H9 (cell line): Measurements from ENCODE around the gene MDFI. TPM values are rescaled to one million over a fixed set of nuclear protein-coding genes. Genes with fewer than 3 reads are reported as not detected.

Experiments
- DNase-seq: peaks from one replicate; pipeline ENCODE4 v3.0.0-alpha.2; 2017
- H2AFZ ChIP-seq: one replicate; pipeline ENCODE4 v1.6.1; 2013; ENCODE audit warnings: mild to moderate bottlenecking, low read length, control low read depth, moderate library complexity
- H2AK5ac ChIP-seq: 2 replicates; pipeline ENCODE4 v1.6.1; 2013; ENCODE audit warnings: low read length, control low read depth, mixed read lengths; ENCODE audit not compliant: insufficient read length
- H2BK120ac ChIP-seq: one replicate; pipeline ENCODE4 v1.6.1; 2013; ENCODE audit warnings: low read depth, mild to moderate bottlenecking, low read length, control low read depth, inconsistent platforms; ENCODE audit not compliant: poor library complexity, severe bottlenecking
- H2BK12ac ChIP-seq: 2 replicates; pipeline ENCODE4 v1.6.1; 2013; ENCODE audit warnings: low read length, control low read depth, mixed read lengths, low read depth; ENCODE audit not compliant: insufficient read length
- H2BK15ac ChIP-seq: 2 replicates; pipeline ENCODE4 v1.6.1; 2013; ENCODE audit warnings: low read depth, low read length, control low read depth
- H2BK20ac ChIP-seq: one replicate; pipeline ENCODE4 v1.6.1; 2013; ENCODE audit warnings: low read depth, mild to moderate bottlenecking, low read length, control low read depth, inconsistent platforms; ENCODE audit not compliant: poor library complexity, severe bottlenecking
- H2BK5ac ChIP-seq: 2 replicates; pipeline ENCODE4 v1.6.1; 2013; ENCODE audit warnings: low read length, control low read depth, mixed read lengths; ENCODE audit not compliant: insufficient read length
- H3K14ac ChIP-seq: 2 replicates; pipeline ENCODE4 v1.6.1; 2013; ENCODE audit warnings: low read length, control low read depth; ENCODE audit not compliant: insufficient read depth
- H3K18ac ChIP-seq: 2 replicates; pipeline ENCODE4 v1.6.1; 2013; ENCODE audit warnings: low read depth, mild to moderate bottlenecking, mixed read lengths, low read length, control low read depth; ENCODE audit not compliant: insufficient read length
- H3K23ac ChIP-seq: 2 replicates; pipeline ENCODE4 v1.6.1; 2013; ENCODE audit warnings: low read length, control low read depth, mixed read lengths, low read depth; ENCODE audit not compliant: insufficient read length
- H3K23me2 ChIP-seq: 2 replicates; pipeline ENCODE4 v1.6.1; 2013; ENCODE audit warnings: low read depth, mild to moderate bottlenecking, mixed read lengths, low read length, control low read depth; ENCODE audit not compliant: insufficient read length, poor library complexity, severe bottlenecking
- H3K27ac ChIP-seq: 2 replicates; pipeline ENCODE4 v1.5.1; 2013; ENCODE audit warnings: low read length, control low read depth, mixed read lengths, low read depth; ENCODE audit not compliant: insufficient read length
- H3K27me3 ChIP-seq: 2 replicates; pipeline ENCODE4 v1.6.1; 2013; ENCODE audit warnings: low read length, control low read depth, inconsistent platforms; ENCODE audit not compliant: insufficient read depth
- H3K4ac ChIP-seq: 2 replicates; pipeline ENCODE4 v1.6.1; 2013; ENCODE audit warnings: low read depth, mild to moderate bottlenecking, control low read depth, inconsistent platforms, low read length, moderate library complexity
- H3K4me1 ChIP-seq: 2 replicates; pipeline ENCODE4 v1.6.1; 2013; ENCODE audit warnings: low read length, control low read depth, inconsistent platforms; ENCODE audit not compliant: insufficient read depth
- H3K4me2 ChIP-seq: 2 replicates; pipeline ENCODE4 v1.6.1; 2013; ENCODE audit warnings: low read length, control low read depth, mixed read lengths; ENCODE audit not compliant: insufficient read length, insufficient read depth
- H3K56ac ChIP-seq: 2 replicates; pipeline ENCODE4 v1.6.1; 2013; ENCODE audit warnings: low read depth, mild to moderate bottlenecking, mixed read lengths, low read length, control low read depth; ENCODE audit not compliant: insufficient read length
- H3K79me1 ChIP-seq: 2 replicates; pipeline ENCODE4 v1.6.1; 2013; ENCODE audit warnings: low read depth, mild to moderate bottlenecking, moderate library complexity, low read length, control low read depth, inconsistent platforms; ENCODE audit not compliant: insufficient read depth, poor library complexity, severe bottlenecking
- H3K79me2 ChIP-seq: 2 replicates; pipeline ENCODE4 v1.6.1; 2013; ENCODE audit warnings: low read length, control low read depth, inconsistent platforms; ENCODE audit not compliant: insufficient read depth
- H3K9ac ChIP-seq: 2 replicates; pipeline ENCODE4 v1.6.1; 2013; ENCODE audit warnings: low read length, control low read depth, mixed read lengths; ENCODE audit not compliant: insufficient read length; ENCODE audit errors: extremely low read depth
- H3K9me3 ChIP-seq: one replicate; pipeline ENCODE4 v1.6.1; 2013; ENCODE audit warnings: low read depth, low read length, inconsistent platforms; ENCODE audit not compliant: control insufficient read depth
- H3T11ph ChIP-seq: one replicate; pipeline ENCODE4 v1.6.1; 2013; ENCODE audit warnings: mild to moderate bottlenecking, low read length, control low read depth, inconsistent platforms
- H4K20me1 ChIP-seq: one replicate; pipeline ENCODE4 v1.6.1; 2013; ENCODE audit not compliant: control insufficient read depth, insufficient read length, insufficient read depth
- H4K5ac ChIP-seq: 2 replicates; pipeline ENCODE4 v1.6.1; 2013; ENCODE audit warnings: low read depth, mild to moderate bottlenecking, mixed read lengths, low read length, control low read depth; ENCODE audit not compliant: insufficient read length
- H4K8ac ChIP-seq: replicated peaks from 2 replicates; pipeline ENCODE4 v1.6.1; 2013; ENCODE audit warnings: low read length, control low read depth, mixed read lengths, low read depth; ENCODE audit not compliant: insufficient read length
- H4K91ac ChIP-seq: 2 replicates; pipeline ENCODE4 v1.6.1; 2013; ENCODE audit warnings: low read depth, mild to moderate bottlenecking, moderate library complexity, mixed read lengths, low read length, control low read depth; ENCODE audit not compliant: insufficient read length
- H3K27ac Mint-ChIP-seq, 3 experiments: 2 replicates in 2 of 3; 3 replicates in 1 of 3; pipeline ENCODE4 v1.8.0; 2020 to 2021; ENCODE audit warnings: mixed read lengths in 3 of 3, mild to moderate bottlenecking in 1 of 3, moderate library complexity in 1 of 3
- H3K27me3 Mint-ChIP-seq: 2 replicates; pipeline ENCODE4 v1.8.0; 2021; ENCODE audit warnings: low read depth, mild to moderate bottlenecking, moderate library complexity, mixed read lengths
- H3K36me3 Mint-ChIP-seq, 3 experiments: 2 replicates in 2 of 3; 3 replicates in 1 of 3; pipeline ENCODE4 v1.8.0; 2020 to 2021; ENCODE audit warnings: low read depth in 3 of 3, mixed read lengths in 3 of 3; ENCODE audit not compliant: insufficient read depth in 1 of 3
- H3K4me1 Mint-ChIP-seq, 2 experiments: 2 replicates each; pipeline ENCODE4 v1.8.0; 2020; ENCODE audit warnings: mixed read lengths in 2 of 2
- H3K4me3 Mint-ChIP-seq, 2 experiments: 2 replicates in 1 of 2; 3 replicates in 1 of 2; pipeline ENCODE4 v1.8.0; 2020 to 2021; ENCODE audit warnings: mild to moderate bottlenecking in 2 of 2, mixed read lengths in 2 of 2, moderate library complexity in 1 of 2
- H3K9me3 Mint-ChIP-seq, 2 experiments: 2 replicates in 1 of 2; 3 replicates in 1 of 2; pipeline ENCODE4 v1.8.0; 2020; ENCODE audit warnings: mild to moderate bottlenecking in 2 of 2, mixed read lengths in 2 of 2, moderate library complexity in 1 of 2
- WGBS: extraction: QIAGEN DNeasy Blood & Tissue Kit; methylation state at CpG from one replicate; pipeline ENCODE4 v1.1.7; 2013; ENCODE audit warnings: missing lambda C conversion rate, low lambda C conversion rate, mixed read lengths; ENCODE audit not compliant: insufficient read length; ENCODE audit errors: extremely low coverage; 5-methylcytosine and 5-hydroxymethylcytosine counted together
- total RNA-seq: library from RNA; stranded (reverse); gene quantifications from 2 replicates; pipeline ENCODE4 v1.2.1, GENCODE V29; 2021
- TF ChIP-seq, protein P1 (sequence below): fragments of 200-600 bp; sonication (generic); conservative IDR thresholded peaks from 3 replicates; pipeline ENCODE4 v1.8.0; 2021; ENCODE audit warnings: antibody characterized with exemption, mild to moderate bottlenecking

Gene MDFI
- total RNA-seq, 1 experiment from 2014 or later = 45.0 TPM

DNA sequence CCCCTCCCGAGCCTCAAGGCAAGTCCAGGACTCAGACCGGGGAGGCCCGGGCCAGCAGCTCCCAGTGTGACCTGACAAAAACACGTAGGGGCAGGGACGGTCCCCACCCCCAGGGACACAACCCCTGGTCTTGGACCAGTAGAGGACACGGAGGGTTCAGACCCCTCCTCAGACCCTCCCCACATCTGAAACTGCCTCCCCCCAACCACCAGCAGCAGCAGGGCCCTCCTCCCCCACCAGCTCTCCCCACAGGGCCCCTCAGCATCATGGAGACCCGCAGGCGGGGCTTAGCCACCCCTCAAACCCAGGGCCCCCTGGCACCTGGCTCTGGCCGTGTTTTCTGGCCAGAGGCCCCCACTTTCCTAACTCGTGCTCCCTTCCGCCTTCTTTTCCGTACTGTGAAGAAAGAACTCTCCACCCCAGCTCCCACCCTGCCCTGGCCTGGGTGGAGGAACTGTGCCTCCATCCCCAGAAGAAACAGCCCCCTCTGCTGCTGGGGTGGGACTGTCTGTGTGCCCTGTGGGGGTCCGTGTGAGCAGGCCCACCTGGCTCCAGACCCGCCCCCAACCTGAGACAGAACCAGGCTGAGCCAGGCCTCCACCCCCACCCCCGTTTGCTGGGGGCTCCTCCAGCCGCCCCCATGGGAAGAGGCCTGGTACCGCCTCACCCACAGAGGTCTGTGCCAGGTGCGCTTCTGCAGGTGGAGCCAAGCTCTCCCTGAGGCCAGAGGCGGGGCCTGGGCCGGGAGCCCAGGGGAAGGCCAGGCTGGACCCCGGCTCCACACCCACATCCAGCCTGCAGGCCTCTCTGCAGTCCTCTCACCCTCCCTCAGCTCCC lies 39.0 kb upstream of the MDFI start:
- DNase-seq = peak; percentile 52
- Histone ChIP-seq H3K4me1 (peaks cover 2% of the 10 kb centered on the region; the same call in 1 of the 2 replicates), H2BK120ac (no peak overlapping the region), H3K23ac (no peak overlapping the region), H3K27me3 (no peaks in the 10 kb centered on the region), H2AFZ (no peak overlapping the region), H3K23me2 (peaks cover 3% of the 10 kb centered on the region), H3K4me2 (no peak overlapping the region), H3K9ac (no peak overlapping the region), H3K18ac (no peak overlapping the region), H3K79me1 (no peaks in the 10 kb centered on the region), H4K91ac (no peak overlapping the region), H3K9me3 (no peaks in the 10 kb centered on the region), H3K79me2 (no peaks in the 10 kb centered on the region), H2BK15ac (no peak overlapping the region), H2BK20ac (no peak overlapping the region), H2AK5ac (no peak overlapping the region), H3K27ac (no peak overlapping the region), H4K8ac (no peak overlapping the region), H3K56ac (no peak overlapping the region), H3K14ac (no peak overlapping the region; the same call in 1 of the 2 replicates), H2BK5ac (no peak overlapping the region), H4K20me1 (peaks cover 3% of the 10 kb centered on the region), H3T11ph (no peak overlapping the region), H2BK12ac (no peak overlapping the region), H4K5ac (no peak overlapping the region), H3K4ac (no peak overlapping the region)
- Mint-ChIP-seq H3K36me3 (peaks cover 0 to 12% (median 0%) of the 10 kb centered on the region in 3 experiments; a peak in 2 of 7 replicates), H3K9me3 (no peaks in the 10 kb centered on the region; a peak in 1 of 5 replicates), H3K4me1 (peaks cover 19 to 44% of the 10 kb centered on the region in 2 experiments), H3K27ac (no peak overlapping the region), H3K4me3 (no peak overlapping the region), H3K27me3 (peaks cover 9% of the 10 kb centered on the region)
- TF ChIP-seq, protein P1, sequence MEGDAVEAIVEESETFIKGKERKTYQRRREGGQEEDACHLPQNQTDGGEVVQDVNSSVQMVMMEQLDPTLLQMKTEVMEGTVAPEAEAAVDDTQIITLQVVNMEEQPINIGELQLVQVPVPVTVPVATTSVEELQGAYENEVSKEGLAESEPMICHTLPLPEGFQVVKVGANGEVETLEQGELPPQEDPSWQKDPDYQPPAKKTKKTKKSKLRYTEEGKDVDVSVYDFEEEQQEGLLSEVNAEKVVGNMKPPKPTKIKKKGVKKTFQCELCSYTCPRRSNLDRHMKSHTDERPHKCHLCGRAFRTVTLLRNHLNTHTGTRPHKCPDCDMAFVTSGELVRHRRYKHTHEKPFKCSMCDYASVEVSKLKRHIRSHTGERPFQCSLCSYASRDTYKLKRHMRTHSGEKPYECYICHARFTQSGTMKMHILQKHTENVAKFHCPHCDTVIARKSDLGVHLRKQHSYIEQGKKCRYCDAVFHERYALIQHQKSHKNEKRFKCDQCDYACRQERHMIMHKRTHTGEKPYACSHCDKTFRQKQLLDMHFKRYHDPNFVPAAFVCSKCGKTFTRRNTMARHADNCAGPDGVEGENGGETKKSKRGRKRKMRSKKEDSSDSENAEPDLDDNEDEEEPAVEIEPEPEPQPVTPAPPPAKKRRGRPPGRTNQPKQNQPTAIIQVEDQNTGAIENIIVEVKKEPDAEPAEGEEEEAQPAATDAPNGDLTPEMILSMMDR = 0 out of 3 replicates have a peak, but pooled peaks have one; percentile 21
- no CpG with 5 or more reads among the region's 21 CpGs for WGBS
